ENCODE data around the gene PERM1. TPM values are rescaled to one million over a fixed set of nuclear protein-coding genes. Genes with fewer than 3 reads are reported as not detected.

Gene PERM1
- total and polyA plus RNA-seq, 2 of the 13 experiments (the other 11 are each of a cell fraction or from before 2014, with no cell fraction given): 0.04 to 0.29 TPM

GRCh38 chr1:1000357-1001056 lies 18.6 kb upstream of the PERM1 start (continued):
- TF ChIP-seq BCLAF1 (IDR thresholded peaks at IDR 0.05) (no peak), MXD1 (CRISPR knock-in tag; IDR thresholded peaks at IDR 0.05) (peak; percentile 79), CHCHD3 (CRISPR knock-in tag; IDR thresholded peaks at IDR 0.05) (peak; percentile 80; the same call in 1 of the 2 replicates), SIX1 (CRISPR knock-in tag; IDR thresholded peaks at IDR 0.05; ENCODE audit: borderline replicate concordance) (no peak), PHB2 (IDR thresholded peaks at IDR 0.05; ENCODE audit: partially characterized antibody) (no peak), TRIM22 (IDR thresholded peaks at IDR 0.05) (no peak), ZNF224 (CRISPR knock-in tag; IDR thresholded peaks at IDR 0.05) (no peak), ZBTB21 (CRISPR knock-in tag; IDR thresholded peaks at IDR 0.05) (peak; percentile 100), HMGA1 (CRISPR knock-in tag; conservative IDR thresholded peaks at IDR 0.05) (no peak), ZNF737 (CRISPR knock-in tag; IDR thresholded peaks at IDR 0.05; ENCODE audit: borderline replicate concordance) (no peak), HINFP (CRISPR knock-in tag; IDR thresholded peaks at IDR 0.05; ENCODE audit: low read depth) (0 out of 2 replicates have a peak, but pooled peaks have one; percentile 74), TRAFD1 (CRISPR knock-in tag; IDR thresholded peaks at IDR 0.05; ENCODE audit: borderline replicate concordance) (no peak), HNF4G (IDR thresholded peaks at IDR 0.05; ENCODE audit: borderline replicate concordance, low read depth, low read length) (no peak), HNF4G (CRISPR knock-in tag; IDR thresholded peaks at IDR 0.05; ENCODE audit: borderline replicate concordance, low read depth) (no peak), ZBTB37 (CRISPR knock-in tag; IDR thresholded peaks at IDR 0.05) (no peak), ZKSCAN8 (CRISPR knock-in tag; IDR thresholded peaks at IDR 0.05; ENCODE audit: borderline replicate concordance) (no peak; the same call in 1 of the 2 replicates), MTA1 (CRISPR knock-in tag; IDR thresholded peaks at IDR 0.05; ENCODE audit: borderline replicate concordance) (peak; percentile 97), KMT2A (CRISPR knock-in tag; IDR thresholded peaks at IDR 0.05) (peak; percentile 61; the same call in 1 of the 2 replicates)
